Measurements from ENCODE around the gene FOXL1. TPM values are rescaled to one million over a fixed set of nuclear protein-coding genes. Genes with fewer than 3 reads are reported as not detected.

The FOXL1 gene
- total and polyA plus RNA-seq, 12 donors, result 0.18 to 2.1 (median 0.69) TPM

GRCh38 chr16:86591270-86591669, 12.9 kb downstream of the FOXL1 start:
- intact Hi-C loops (cut with DNase I), result no loop called here
- WGBS, 4 donors, result 80 to 89% (median 87%) methylated on average over 4 of the region's 4 CpGs
- Histone ChIP-seq H3K27me3 (peaks cover 3% of the 10 kb centered on the region), H3K36me3 (replicated peaks in 1 of 2) (no peaks in the 10 kb centered on the region), H3K4me1 (replicated peaks in 1 of 2) (no peaks in the 10 kb centered on the region), H3K27ac (no peak overlapping the region), H3K9me3 (replicated peaks in 1 of 3) (no peaks in the 10 kb centered on the region), H3K4me3 (no peak overlapping the region)
- no peak for DNase-seq
- TF ChIP-seq POLR2A (IDR thresholded peaks at IDR 0.05) (no peak), CTCF (IDR thresholded peaks at IDR 0.05) (no peak)

- intact Hi-C loops (cut with DNase I), result no loop called here
- Histone ChIP-seq H3K27ac (no peak overlapping the region), H3K4me3 (no peak overlapping the region), H3K4me1 (replicated peaks in 1 of 2) (no peaks in the 10 kb centered on the region), H3K36me3 (replicated peaks in 1 of 2) (no peaks in the 10 kb centered on the region), H3K9me3 (replicated peaks in 1 of 3) (no peaks in the 10 kb centered on the region), H3K27me3 (peaks cover 3% of the 10 kb centered on the region)
- no peak for DNase-seq
- TF ChIP-seq CTCF (IDR thresholded peaks at IDR 0.05) (no peak), POLR2A (IDR thresholded peaks at IDR 0.05) (no peak)
- WGBS, 4 donors, result 43 to 50% (median 46%) methylated on average over 13 of the region's 13 CpGs
Measured at GRCh38 chr16:86593913-86594620, 15.7 kb downstream of the FOXL1 start.

- H3K27me3 ChIP-seq, result no peaks in the 10 kb centered on the region
Measured at GRCh38 chr16:86594721-86595120, 16.4 kb downstream of the FOXL1 start.

GRCh38 chr16:86595983-86596605, 17.7 kb downstream of the FOXL1 start:
- WGBS, 4 donors, result 52 to 64% (median 61%) methylated on average over 7 to 10 of the region's 10 CpGs
- Histone ChIP-seq H3K27ac (no peak overlapping the region), H3K27me3 (no peaks in the 10 kb centered on the region), H3K4me3 (no peak overlapping the region), H3K4me1 (replicated peaks in 1 of 2) (no peaks in the 10 kb centered on the region), H3K36me3 (replicated peaks in 1 of 2) (no peaks in the 10 kb centered on the region), H3K9me3 (replicated peaks in 1 of 3) (no peaks in the 10 kb centered on the region)
- TF ChIP-seq POLR2A (IDR thresholded peaks at IDR 0.05) (no peak), CTCF (IDR thresholded peaks at IDR 0.05) (no peak)
- DNase-seq, result no peak
- intact Hi-C loops (cut with DNase I), result no loop called here

More at GRCh38 chr16:86594721-86595120, 16.4 kb downstream of the FOXL1 start:
- no peak for DNase-seq
- Histone ChIP-seq H3K27ac (no peak overlapping the region), H3K4me3 (no peak overlapping the region), H3K4me1 (replicated peaks in 1 of 2) (no peaks in the 10 kb centered on the region), H3K36me3 (replicated peaks in 1 of 2) (no peaks in the 10 kb centered on the region), H3K9me3 (replicated peaks in 1 of 3) (no peaks in the 10 kb centered on the region)
- WGBS, 4 donors, result 29 to 34% (median 31%) methylated on average over 8 of the region's 8 CpGs
- intact Hi-C loops (cut with DNase I), result no loop called here
- TF ChIP-seq CTCF (IDR thresholded peaks at IDR 0.05), result no peak
- TF ChIP-seq POLR2A (IDR thresholded peaks at IDR 0.05), result no peak
